Suprapubic skin (tissue), 4 donors: ENCODE measurements around the gene TMEM245.

Source experiments
- EP300 ChIP-seq: sonication (generic); formaldehyde crosslinking; IDR thresholded peaks from one replicate; pipeline ENCODE4 v1.6.1; 2017; ENCODE audit warnings: antibody characterized with exemption
- POLR2A ChIP-seq, 2 donors: fragments of 450-650 bp; IDR thresholded peaks; one replicate each; pipeline ENCODE4 v1.6.1; 2017; ENCODE audit warnings: antibody characterized with exemption in 2 of 2, mild to moderate bottlenecking in 2 of 2, moderate library complexity in 2 of 2
- POLR2AphosphoS5 ChIP-seq, 3 donors: sonication (generic); formaldehyde crosslinking; IDR thresholded peaks; one replicate each; pipeline ENCODE4 v1.6.1; 2017; ENCODE audit warnings: antibody characterized with exemption in 3 of 3
- TF ChIP-seq, protein P1 (sequence below), 2 donors: fragments of 200-600 bp in 1 of 2; fragments of 450-650 bp in 1 of 2; sonication (generic) in 1 of 2; IDR thresholded peaks; one replicate each; pipeline ENCODE4 v1.5.1; 2016 to 2019; ENCODE audit warnings: antibody characterized with exemption in 2 of 2, mild to moderate bottlenecking in 1 of 2, moderate library complexity in 1 of 2

DNA sequence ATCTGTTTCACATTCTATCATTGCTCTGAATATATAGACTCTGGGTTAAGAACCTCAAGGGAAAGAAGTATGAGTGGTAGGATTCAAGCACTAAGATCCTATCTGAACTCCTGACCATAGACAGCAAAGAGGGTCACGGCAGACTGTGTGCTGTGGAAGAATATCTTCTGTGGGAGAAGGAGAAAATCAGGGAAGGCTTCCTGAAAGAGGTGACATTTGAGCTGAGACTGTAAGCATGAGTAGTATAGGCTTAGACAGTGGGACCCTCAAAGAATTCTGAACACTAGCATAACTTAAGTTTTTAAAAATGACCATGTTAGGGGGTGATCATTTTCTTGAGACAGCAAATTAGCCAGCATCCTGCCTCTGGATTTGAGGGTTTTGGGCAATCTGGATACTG is 43.4 kb upstream of the TMEM245 start:
- TF ChIP-seq POLR2A (IDR thresholded peaks at IDR 0.05), result no peak
- TF ChIP-seq, protein P1, sequence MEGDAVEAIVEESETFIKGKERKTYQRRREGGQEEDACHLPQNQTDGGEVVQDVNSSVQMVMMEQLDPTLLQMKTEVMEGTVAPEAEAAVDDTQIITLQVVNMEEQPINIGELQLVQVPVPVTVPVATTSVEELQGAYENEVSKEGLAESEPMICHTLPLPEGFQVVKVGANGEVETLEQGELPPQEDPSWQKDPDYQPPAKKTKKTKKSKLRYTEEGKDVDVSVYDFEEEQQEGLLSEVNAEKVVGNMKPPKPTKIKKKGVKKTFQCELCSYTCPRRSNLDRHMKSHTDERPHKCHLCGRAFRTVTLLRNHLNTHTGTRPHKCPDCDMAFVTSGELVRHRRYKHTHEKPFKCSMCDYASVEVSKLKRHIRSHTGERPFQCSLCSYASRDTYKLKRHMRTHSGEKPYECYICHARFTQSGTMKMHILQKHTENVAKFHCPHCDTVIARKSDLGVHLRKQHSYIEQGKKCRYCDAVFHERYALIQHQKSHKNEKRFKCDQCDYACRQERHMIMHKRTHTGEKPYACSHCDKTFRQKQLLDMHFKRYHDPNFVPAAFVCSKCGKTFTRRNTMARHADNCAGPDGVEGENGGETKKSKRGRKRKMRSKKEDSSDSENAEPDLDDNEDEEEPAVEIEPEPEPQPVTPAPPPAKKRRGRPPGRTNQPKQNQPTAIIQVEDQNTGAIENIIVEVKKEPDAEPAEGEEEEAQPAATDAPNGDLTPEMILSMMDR (IDR thresholded peaks at IDR 0.05), result no peak
- TF ChIP-seq POLR2AphosphoS5 (IDR thresholded peaks at IDR 0.05), result no peak
- no peak for TF ChIP-seq EP300
